ENCODE data around the gene RAPGEF1.

DNA sequence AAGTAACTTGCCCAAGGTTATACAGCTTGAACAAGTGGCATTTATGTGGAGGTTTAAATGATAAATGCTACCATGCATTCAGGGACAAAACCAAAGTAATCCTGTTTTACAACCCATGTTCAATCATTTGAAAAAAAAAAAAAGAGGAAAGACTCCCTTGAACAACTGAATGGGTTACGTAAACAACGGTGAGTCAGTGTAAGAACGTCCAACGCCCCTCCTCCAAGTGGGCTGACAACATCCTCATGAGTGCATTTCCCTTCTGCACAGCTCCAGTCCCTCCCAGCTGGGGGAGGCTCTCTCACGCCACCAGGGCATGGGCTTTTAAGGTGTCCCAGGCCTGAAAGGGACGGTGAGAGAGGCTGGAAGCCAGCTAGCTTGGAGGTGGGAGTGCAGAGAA is 104.6 kb downstream of the RAPGEF1 start:
- TF ChIP-seq, protein P1, sequence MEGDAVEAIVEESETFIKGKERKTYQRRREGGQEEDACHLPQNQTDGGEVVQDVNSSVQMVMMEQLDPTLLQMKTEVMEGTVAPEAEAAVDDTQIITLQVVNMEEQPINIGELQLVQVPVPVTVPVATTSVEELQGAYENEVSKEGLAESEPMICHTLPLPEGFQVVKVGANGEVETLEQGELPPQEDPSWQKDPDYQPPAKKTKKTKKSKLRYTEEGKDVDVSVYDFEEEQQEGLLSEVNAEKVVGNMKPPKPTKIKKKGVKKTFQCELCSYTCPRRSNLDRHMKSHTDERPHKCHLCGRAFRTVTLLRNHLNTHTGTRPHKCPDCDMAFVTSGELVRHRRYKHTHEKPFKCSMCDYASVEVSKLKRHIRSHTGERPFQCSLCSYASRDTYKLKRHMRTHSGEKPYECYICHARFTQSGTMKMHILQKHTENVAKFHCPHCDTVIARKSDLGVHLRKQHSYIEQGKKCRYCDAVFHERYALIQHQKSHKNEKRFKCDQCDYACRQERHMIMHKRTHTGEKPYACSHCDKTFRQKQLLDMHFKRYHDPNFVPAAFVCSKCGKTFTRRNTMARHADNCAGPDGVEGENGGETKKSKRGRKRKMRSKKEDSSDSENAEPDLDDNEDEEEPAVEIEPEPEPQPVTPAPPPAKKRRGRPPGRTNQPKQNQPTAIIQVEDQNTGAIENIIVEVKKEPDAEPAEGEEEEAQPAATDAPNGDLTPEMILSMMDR (IDR thresholded peaks at IDR 0.05; ENCODE audit: poor library complexity, severe bottlenecking), result no peak
- TF ChIP-seq, protein P2, sequence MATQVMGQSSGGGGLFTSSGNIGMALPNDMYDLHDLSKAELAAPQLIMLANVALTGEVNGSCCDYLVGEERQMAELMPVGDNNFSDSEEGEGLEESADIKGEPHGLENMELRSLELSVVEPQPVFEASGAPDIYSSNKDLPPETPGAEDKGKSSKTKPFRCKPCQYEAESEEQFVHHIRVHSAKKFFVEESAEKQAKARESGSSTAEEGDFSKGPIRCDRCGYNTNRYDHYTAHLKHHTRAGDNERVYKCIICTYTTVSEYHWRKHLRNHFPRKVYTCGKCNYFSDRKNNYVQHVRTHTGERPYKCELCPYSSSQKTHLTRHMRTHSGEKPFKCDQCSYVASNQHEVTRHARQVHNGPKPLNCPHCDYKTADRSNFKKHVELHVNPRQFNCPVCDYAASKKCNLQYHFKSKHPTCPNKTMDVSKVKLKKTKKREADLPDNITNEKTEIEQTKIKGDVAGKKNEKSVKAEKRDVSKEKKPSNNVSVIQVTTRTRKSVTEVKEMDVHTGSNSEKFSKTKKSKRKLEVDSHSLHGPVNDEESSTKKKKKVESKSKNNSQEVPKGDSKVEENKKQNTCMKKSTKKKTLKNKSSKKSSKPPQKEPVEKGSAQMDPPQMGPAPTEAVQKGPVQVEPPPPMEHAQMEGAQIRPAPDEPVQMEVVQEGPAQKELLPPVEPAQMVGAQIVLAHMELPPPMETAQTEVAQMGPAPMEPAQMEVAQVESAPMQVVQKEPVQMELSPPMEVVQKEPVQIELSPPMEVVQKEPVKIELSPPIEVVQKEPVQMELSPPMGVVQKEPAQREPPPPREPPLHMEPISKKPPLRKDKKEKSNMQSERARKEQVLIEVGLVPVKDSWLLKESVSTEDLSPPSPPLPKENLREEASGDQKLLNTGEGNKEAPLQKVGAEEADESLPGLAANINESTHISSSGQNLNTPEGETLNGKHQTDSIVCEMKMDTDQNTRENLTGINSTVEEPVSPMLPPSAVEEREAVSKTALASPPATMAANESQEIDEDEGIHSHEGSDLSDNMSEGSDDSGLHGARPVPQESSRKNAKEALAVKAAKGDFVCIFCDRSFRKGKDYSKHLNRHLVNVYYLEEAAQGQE (IDR thresholded peaks at IDR 0.05; ENCODE audit: borderline replicate concordance), result no peak
- TF ChIP-seq POLR2AphosphoS5 (IDR thresholded peaks at IDR 0.05), result no peak
- TF ChIP-seq MXI1 (conservative IDR thresholded peaks at IDR 0.05; ENCODE audit: poor library complexity, severe bottlenecking), result no peak
- no peak for TF ChIP-seq SMC3 (conservative IDR thresholded peaks at IDR 0.05; ENCODE audit: poor library complexity)
- TF ChIP-seq TAF1 (IDR thresholded peaks at IDR 0.05; ENCODE audit: low read depth), result no peak
